SJCRH30 (cell line): ENCODE results near the gene SLC26A8. TPM values are rescaled to one million over a fixed set of nuclear protein-coding genes. Genes with fewer than 3 reads are reported as not detected.
"Not testable (repeated sequence)": the region's sequence is repeated elsewhere in the genome, so short reads cannot be mapped to it uniquely, and the experiment has no call there.

Experiments used
- DNase-seq, 2 experiments: peaks; one replicate each; pipeline ENCODE4 v3.0.0-alpha.2; 2015 to 2020
- H3K27ac ChIP-seq: fragments of 250-450 bp; sonication (Bioruptor Pico); 2 replicates; pipeline ENCODE4 v1.5.1; 2020; ENCODE audit warnings: mild to moderate bottlenecking, moderate library complexity
- H3K27me3 ChIP-seq: fragments of 250-450 bp; sonication (Bioruptor Pico); 2 replicates; pipeline ENCODE4 v1.5.1; 2020; ENCODE audit warnings: mild to moderate bottlenecking, moderate library complexity
- H3K36me3 ChIP-seq: fragments of 250-450 bp; sonication (Bioruptor Pico); 2 replicates; pipeline ENCODE4 v1.5.1; 2020; ENCODE audit warnings: mild to moderate bottlenecking, moderate library complexity
- H3K4me1 ChIP-seq: fragments of 250-450 bp; sonication (Bioruptor Pico); 2 replicates; pipeline ENCODE4 v1.5.1; 2020; ENCODE audit warnings: mild to moderate bottlenecking, moderate library complexity
- H3K4me3 ChIP-seq: fragments of 250-450 bp; sonication (Bioruptor Pico); 2 replicates; pipeline ENCODE4 v1.5.1; 2020; ENCODE audit warnings: mild to moderate bottlenecking, moderate library complexity
- H3K9me3 ChIP-seq: fragments of 250-450 bp; sonication (Bioruptor Pico); replicated peaks from 2 replicates; pipeline ENCODE4 v1.5.1; 2020; ENCODE audit warnings: mild to moderate bottlenecking, moderate library complexity
- total RNA-seq: library from RNA; depleted of rRNA; stranded (reverse); fragments of >200 nt; shearing (Covaris generic); gene quantifications from 2 replicates; pipeline ENCODE4 v1.2.3, GENCODE V29; 2014

Gene SLC26A8
- total RNA-seq, 1 experiment from 2014 or later, result not detected

DNA sequence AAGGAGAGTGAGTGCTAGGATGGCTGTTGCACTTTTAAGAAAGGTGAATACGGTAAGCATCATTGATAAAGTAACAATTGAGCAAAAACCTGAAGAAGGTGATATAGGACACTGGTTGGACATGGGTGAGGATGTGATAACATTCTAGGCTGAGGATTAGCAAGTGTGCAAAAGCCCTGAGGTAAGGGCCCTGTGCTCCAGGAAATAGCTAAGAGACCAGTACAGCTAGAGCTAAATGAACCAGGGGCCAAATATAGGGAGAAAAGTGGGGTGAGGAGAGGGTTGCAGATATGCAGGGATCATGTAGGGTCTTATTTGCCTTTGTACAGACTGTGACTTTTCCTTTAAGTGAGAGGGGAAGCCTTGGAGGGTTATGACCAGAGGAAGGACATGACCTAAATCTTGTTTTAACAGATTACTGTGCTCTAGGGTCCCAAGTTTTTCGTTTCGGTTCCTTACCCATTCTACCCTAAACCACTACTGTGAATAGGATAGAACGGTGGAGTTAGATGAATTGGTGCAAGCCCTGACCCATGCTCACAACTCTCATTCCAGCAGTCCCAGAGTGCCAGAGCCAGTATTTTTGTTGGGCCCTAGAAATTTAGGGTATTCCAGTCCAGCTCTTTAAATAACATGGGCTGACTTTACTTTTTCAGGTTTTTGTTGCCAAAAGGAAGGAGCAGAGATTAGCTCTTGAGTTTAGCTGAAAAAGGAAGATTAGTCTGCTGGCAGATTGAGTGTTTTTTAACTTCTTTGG is 13.9 kb upstream of the SLC26A8 start:
- H3K9me3 ChIP-seq, result no peaks in the 10 kb centered on the region
- no peak overlapping the region for H3K27ac ChIP-seq
- H3K4me1 ChIP-seq, result no peaks in the 10 kb centered on the region
- H3K36me3 ChIP-seq, result no peaks in the 10 kb centered on the region
- H3K4me3 ChIP-seq, result no peak overlapping the region
- no peak for DNase-seq
- no peaks in the 10 kb centered on the region for H3K27me3 ChIP-seq

DNA sequence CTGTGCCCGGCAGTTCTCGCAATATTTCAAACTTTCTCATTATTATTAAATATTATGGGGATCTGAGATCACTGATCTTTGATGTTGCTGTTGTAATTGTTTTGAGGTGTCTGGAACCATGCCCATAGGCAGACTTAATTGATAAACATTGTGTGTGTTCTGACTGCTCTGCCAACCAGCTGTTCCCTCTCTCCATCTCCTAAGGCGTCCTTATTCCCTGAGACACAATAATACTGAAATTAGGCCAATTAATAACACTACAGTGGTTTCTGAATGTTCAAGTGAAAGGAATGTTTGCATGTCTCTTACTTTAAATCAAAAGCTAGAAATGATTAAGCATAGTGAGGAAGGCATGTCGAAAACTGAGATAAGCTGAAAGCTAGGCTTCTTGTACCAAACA is 10.8 kb upstream of the SLC26A8 start:
- H3K9me3 ChIP-seq, result no peaks in the 10 kb centered on the region
- no peaks in the 10 kb centered on the region for H3K27me3 ChIP-seq
- no peak overlapping the region for H3K27ac ChIP-seq
- no peaks in the 10 kb centered on the region for H3K36me3 ChIP-seq
- no peaks in the 10 kb centered on the region for H3K4me1 ChIP-seq
- no peak overlapping the region for H3K4me3 ChIP-seq
- DNase-seq, result peak in 1 of 2 experiments; percentile 3

- no peak overlapping the region for H3K27ac ChIP-seq
- no peak for DNase-seq
Measured at GRCh38 chr6:36034441-36034840, 10.0 kb upstream of the SLC26A8 start.

DNA sequence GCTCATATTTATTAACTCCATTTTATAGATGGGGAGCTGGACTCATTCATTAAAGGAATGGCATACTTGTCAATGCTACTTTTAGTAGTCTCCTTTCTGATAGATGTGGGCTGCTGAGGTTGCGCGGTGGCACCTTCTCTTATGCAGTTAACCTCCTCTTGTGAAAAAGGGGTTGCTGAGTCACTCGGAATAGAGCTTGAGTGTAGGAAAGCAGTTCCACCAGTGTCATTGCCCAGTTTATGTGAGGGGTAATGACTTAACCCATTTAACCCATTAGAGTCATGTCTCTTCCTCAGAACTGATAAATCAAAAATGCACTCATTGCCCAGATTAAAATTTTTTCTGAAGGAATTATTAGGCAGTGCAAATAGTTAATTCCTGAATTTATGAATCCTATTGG is 9.5 kb upstream of the SLC26A8 start:
- Histone ChIP-seq H3K9me3 (no peaks in the 10 kb centered on the region), H3K36me3 (no peaks in the 10 kb centered on the region), H3K4me3 (no peak overlapping the region), H3K27me3 (no peaks in the 10 kb centered on the region), H3K27ac (no peak overlapping the region), H3K4me1 (no peaks in the 10 kb centered on the region)
- DNase-seq, result no peak

More at GRCh38 chr6:36034441-36034840, 10.0 kb upstream of the SLC26A8 start:
- Histone ChIP-seq H3K27me3 (no peaks in the 10 kb centered on the region), H3K9me3 (no peaks in the 10 kb centered on the region), H3K4me3 (no peak overlapping the region), H3K4me1 (no peaks in the 10 kb centered on the region), H3K36me3 (no peaks in the 10 kb centered on the region)

DNA sequence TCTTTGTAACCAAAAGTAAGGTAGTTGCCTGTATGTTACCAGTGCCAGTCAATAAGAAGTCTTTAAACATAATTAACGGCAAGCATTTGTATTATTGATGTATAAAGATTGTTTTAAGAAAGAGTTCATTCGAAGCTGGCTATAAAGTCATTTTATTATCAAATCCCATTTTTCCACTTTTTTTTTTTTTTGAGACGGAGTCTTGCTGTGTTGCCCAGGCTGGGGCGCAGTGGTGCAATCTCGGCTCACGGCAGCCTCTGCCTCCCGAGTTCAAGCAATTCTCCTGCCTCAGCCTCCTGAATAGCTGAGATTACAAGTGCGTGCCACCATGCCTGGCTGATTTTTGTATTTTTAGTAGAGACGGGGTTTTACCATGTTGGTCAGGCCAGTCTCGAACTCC is 8.7 kb upstream of the SLC26A8 start:
- not testable (repeated sequence) for H3K27me3 ChIP-seq, H3K9me3 ChIP-seq, DNase-seq, H3K27ac ChIP-seq, H3K4me3 ChIP-seq, H3K4me1 ChIP-seq, H3K36me3 ChIP-seq

DNA sequence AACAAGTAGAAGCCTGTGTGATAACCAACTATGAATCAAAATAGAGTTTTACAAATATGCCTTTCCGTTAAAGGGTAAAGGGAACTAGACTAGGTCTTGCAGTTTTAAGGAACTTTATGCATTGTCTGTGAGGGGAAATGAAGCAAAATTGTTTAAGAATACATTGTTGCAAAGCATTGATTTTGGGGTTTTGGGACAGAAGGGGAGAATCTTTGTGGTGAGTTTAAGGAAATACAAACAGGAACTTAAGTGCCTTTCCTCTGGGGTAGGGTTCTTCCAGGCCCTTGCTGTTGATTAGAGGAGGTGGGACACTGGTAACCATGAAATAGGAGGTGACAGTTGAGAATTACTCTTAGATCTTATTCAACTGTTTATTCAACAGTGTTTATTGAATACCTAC is 7.8 kb upstream of the SLC26A8 start:
- Histone ChIP-seq H3K27me3 (no peaks in the 10 kb centered on the region), H3K4me1 (no peaks in the 10 kb centered on the region), H3K9me3 (no peaks in the 10 kb centered on the region), H3K27ac (no peak overlapping the region), H3K36me3 (no peaks in the 10 kb centered on the region), H3K4me3 (no peak overlapping the region)
- DNase-seq, result no peak

DNA sequence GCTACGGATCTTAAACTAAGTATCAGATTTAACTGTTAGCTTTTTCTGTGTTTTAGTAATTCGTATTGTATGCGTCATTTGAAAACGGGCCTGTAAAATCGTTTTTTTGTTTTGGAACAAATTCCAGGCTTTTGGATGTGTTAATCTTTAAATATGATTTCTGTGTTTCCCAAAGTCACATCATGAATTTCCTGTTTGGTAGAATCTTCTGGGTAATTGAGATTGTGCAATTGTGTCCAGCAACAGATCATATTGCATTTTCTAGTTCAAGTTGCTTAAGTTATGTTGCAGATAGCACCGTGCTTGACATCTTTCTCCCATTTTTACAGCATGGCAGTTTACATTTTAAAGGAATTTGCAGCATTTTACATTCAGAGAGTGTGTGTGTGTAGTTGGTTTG is 5.0 kb upstream of the SLC26A8 start:
- Histone ChIP-seq H3K4me3 (peak overlapping the region; percentile 87), H3K36me3 (no peaks in the 10 kb centered on the region), H3K27ac (peak overlapping the region; percentile 36), H3K4me1 (no peaks in the 10 kb centered on the region), H3K27me3 (no peaks in the 10 kb centered on the region), H3K9me3 (no peaks in the 10 kb centered on the region)
- DNase-seq, result peak in 1 of 2 experiments; percentile 14

DNA sequence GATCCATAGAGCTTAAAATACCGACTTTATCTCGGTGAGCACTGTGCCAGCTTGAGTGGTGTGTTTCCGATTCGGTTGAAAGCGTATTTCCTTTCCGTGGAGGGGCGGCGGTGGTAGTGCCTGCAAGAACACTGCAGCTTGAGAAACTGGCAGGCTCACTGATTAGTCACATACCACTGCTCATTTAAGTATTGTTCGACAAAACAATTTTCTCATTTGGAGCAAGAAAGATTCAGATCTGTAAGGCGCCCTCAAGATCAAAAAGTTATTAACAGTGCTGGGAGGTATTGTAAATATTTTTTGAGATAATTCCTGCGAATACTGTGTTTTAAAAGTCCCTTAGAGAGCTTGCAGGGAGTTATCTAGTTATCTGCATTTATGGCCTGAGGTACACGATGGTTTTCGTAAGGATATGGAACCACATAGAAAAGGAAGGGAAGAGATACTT is 4.5 kb upstream of the SLC26A8 start:
- Histone ChIP-seq H3K27me3 (no peaks in the 10 kb centered on the region), H3K36me3 (no peaks in the 10 kb centered on the region), H3K9me3 (no peaks in the 10 kb centered on the region), H3K4me1 (no peaks in the 10 kb centered on the region), H3K27ac (peak overlapping the region; percentile 36), H3K4me3 (peak overlapping the region; percentile 87)
- peak; percentile 59 to 67 for DNase-seq

GRCh38 chr6:36028088-36028876 is 3.8 kb upstream of the SLC26A8 start:
- H3K4me1 ChIP-seq, result no peaks in the 10 kb centered on the region
- peak overlapping the region; percentile 87 for H3K4me3 ChIP-seq
- peak overlapping the region; percentile 36 for H3K27ac ChIP-seq
- peak; percentile 24 to 38 for DNase-seq
- no peaks in the 10 kb centered on the region for H3K36me3 ChIP-seq
- no peaks in the 10 kb centered on the region for H3K9me3 ChIP-seq
- H3K27me3 ChIP-seq, result no peaks in the 10 kb centered on the region

- DNase-seq, result peak; percentile 99 to 100
- no peaks in the 10 kb centered on the region for H3K9me3 ChIP-seq
- H3K27ac ChIP-seq, result peak within 1 kb of the TSS; percentile 36
- H3K27me3 ChIP-seq, result no peaks in the 10 kb centered on the region
- H3K4me3 ChIP-seq, result peak within 1 kb of the TSS; percentile 87
- no peaks in the 10 kb centered on the region for H3K4me1 ChIP-seq
- no peaks in the 10 kb centered on the region for H3K36me3 ChIP-seq
Measured at GRCh38 chr6:36027501-36028087, 3.2 kb upstream of the SLC26A8 start, which contains the start of gene MAPK14. MAPK14 (plus strand) TSS chr6:36027808; CDS start chr6:36028158, 350 bp downstream.

GRCh38 chr6:36025932-36026327 is 1.5 kb upstream of the SLC26A8 start:
- Histone ChIP-seq H3K27me3 (no peaks in the 10 kb centered on the region), H3K27ac (no peak overlapping the region), H3K4me3 (no peak overlapping the region), H3K9me3 (no peaks in the 10 kb centered on the region), H3K4me1 (no peaks in the 10 kb centered on the region), H3K36me3 (no peaks in the 10 kb centered on the region)
- no peak for DNase-seq

DNA sequence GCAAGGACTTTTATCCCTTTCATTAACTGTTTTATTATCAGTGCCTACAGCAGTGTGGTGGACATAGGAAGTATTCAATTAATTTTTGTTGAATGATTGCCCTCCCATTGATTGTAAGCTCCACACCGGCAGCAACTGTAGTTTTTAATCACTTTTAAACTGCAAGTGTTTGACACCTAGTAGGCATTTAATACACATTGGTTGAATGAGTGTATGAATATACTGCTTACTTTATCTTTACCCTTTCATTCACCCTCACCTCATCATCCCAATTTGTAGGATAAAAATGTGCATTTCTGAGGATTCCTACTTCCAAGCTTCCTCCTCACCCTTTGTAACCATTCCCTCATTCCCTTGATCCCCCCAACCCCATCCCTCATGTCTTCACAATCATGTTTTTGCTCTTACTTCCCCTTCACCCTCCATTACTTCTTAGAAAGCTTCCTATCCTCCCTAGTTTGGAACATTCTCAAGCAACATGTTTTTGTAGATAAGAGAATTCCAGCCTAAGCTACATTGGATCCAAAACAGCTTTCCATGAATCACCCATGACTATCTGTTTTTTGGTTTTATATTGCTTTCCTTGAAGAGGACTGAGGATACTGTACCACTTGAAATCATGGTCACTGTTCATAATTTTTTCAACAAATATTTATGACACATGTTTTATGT is 955 bp upstream of the SLC26A8 start:
- DNase-seq, result no peak
- H3K27ac ChIP-seq, result no peak overlapping the region
- H3K4me1 ChIP-seq, result no peaks in the 10 kb centered on the region
- no peaks in the 10 kb centered on the region for H3K27me3 ChIP-seq
- H3K9me3 ChIP-seq, result no peaks in the 10 kb centered on the region
- no peaks in the 10 kb centered on the region for H3K36me3 ChIP-seq
- no peak overlapping the region for H3K4me3 ChIP-seq

- H3K27ac ChIP-seq, result no peak overlapping the region
- H3K4me1 ChIP-seq, result no peaks in the 10 kb centered on the region
- no peak for DNase-seq
- H3K36me3 ChIP-seq, result no peaks in the 10 kb centered on the region
- H3K4me3 ChIP-seq, result no peak overlapping the region
- H3K9me3 ChIP-seq, result no peaks in the 10 kb centered on the region
- H3K27me3 ChIP-seq, result 0 out of 2 replicates have a peak, but pooled peaks cover 2% of the 10 kb centered on the region
Measured at GRCh38 chr6:36020154-36020553, 4.3 kb downstream of the SLC26A8 start.

- no peak overlapping the region for H3K4me3 ChIP-seq
- peaks cover 5% of the 10 kb centered on the region; the same call in 1 of the 2 replicates for H3K27me3 ChIP-seq
- H3K36me3 ChIP-seq, result no peaks in the 10 kb centered on the region
- no peaks in the 10 kb centered on the region for H3K9me3 ChIP-seq
- no peaks in the 10 kb centered on the region for H3K4me1 ChIP-seq
- H3K27ac ChIP-seq, result no peak overlapping the region
- DNase-seq, result no peak
Measured at GRCh38 chr6:36019167-36019566, 5.3 kb downstream of the SLC26A8 start.
